AML-193 (cell line): ENCODE data around the gene SPATA9.
"Not testable (repeated sequence)": the region's sequence is repeated elsewhere in the genome, so short reads cannot be mapped to it uniquely, and the experiment has no call there.

Experiments used
- DNase-seq, 2 experiments: peaks; one replicate each; lab custom pipeline; 2025; lab: John Stamatoyannopoulos, UW

Gene SPATA9

DNA sequence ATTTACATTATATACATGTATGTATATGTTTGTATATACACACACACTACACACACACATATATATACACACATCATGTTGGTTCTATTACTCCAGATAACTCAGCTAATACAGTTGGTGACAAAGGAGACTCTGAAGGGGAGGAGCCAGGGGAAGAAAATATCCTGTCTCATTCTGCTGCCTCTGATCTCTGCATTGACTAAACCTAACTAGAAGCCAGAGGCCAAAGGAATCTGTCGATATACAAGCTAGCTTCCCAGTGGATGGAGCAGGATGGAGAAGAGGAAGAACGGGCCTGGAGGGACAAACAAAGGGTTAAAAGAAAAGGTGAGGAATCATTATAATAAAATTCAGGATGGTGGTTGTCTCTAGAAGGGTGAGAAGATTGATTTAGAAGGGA, 34.6 kb upstream of the SPATA9 start:
- DNase-seq = no peak

DNA sequence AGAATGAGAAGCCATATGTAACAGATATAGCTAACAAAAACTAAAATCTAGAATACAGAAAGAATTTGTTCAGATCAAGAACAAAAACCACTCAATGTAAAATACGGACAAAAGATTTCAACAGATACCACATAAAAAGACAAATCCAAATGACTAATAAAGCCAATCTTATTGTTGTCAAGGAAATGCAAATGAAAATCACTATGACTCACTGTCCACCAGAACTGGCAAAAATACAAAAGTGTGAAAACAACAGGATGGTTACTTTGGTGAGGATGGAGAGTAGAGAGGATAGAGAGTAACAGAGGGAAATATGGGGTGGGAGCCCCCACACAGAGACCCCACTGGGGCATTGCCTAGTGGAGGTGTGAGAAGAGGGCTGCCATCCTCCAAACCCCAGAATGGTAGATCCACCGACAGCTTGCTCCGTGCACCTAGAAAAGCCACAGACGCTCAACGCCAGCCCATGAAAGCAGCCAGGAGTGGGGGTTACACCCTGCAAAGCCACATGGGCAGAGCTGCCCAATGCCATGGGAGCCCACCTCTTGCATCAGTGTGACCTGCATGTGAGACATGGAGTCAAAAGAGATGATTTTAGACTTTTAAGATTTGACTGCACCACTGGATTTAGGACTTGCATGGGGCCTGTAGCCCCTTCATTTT, 33.1 kb upstream of the SPATA9 start:
- DNase-seq = no peak

DNA sequence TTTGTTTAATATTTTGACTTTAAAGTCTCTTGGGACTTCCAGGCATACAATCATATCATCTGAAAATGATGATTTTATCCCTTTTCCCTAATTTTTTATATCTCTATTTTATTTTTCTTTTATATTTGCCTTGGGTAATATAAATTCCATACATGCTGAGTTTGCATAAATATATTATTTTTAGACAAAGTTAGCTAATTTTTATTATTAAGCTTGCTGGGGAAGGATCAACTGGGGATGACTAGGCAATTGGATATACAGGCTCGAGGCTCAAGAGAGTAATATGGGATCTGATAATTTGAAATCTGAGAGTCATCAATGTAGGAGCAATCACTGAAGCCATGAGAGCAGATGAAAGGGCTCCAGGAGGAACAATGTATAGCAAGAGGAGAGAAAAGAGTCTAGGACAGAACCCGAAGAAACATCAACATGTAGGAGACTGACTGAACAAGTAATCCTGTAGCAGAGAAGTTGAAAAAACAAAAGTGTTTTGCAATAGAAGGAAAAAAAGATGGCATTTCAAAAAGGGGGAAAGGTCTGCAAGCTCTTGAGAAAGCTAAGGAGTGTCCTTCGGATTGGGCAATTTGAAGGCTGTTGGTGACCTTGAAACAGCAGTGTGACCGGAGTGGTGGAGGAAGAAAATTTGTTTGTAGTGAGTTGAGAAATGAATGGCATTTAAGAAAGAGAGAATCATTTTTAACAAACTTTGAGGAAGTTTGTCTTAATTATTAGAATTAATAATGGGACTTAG, 31.3 kb upstream of the SPATA9 start:
- peak; percentile 21 to 23 for DNase-seq

- DNase-seq = not testable (repeated sequence)
Observed at GRCh38 chr5:95713246-95713645, 30.5 kb upstream of the SPATA9 start.

GRCh38 chr5:95712347-95712958, 29.7 kb upstream of the SPATA9 start:
- no peak for DNase-seq

GRCh38 chr5:95711501-95712346, 28.9 kb upstream of the SPATA9 start:
- no peak for DNase-seq

- DNase-seq = not testable (repeated sequence)
Observed at GRCh38 chr5:95710651-95711500, 28.1 kb upstream of the SPATA9 start.

GRCh38 chr5:95709967-95710650, 27.3 kb upstream of the SPATA9 start:
- no peak for DNase-seq

DNA sequence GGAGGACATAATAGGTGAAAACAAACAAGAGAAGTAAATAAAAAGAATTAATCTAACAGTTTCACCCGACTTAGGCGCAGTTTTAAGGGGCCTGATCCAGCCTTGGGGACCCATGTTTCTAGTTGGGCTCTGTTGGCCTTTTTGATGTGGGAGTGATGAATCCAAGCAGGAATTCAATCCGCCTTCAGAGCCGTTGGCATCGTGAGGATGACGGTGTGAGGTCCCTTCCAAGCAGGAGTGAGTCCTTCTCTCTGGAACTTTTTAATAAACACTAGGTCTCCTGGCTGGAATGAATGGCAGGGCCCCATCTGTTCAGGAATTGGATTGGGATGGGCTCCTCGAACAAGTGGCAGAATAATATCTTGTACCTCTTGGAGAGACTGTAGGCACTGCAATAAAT, 26.1 kb upstream of the SPATA9 start:
- no peak for DNase-seq

- DNase-seq = not testable (repeated sequence)
Observed at GRCh38 chr5:95707534-95708188, 24.9 kb upstream of the SPATA9 start.

DNA sequence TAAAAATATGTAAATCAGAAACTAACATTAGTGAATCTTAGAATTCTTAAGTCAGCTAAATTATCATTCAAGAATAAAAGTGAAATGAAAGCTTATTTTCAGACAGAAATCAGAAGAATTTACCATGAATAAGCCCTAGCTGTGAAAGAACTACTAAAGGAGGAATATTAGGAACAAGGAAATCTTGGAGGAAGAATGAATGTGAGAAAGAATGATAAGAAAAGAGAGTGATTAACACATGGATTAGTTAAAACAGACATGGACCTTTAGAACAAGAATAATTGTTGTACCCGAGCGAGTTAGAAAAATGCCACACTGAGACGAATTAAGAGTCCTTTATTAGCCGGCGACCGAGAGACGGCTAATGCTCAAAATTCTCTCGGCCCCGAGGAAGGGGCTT, 24.3 kb upstream of the SPATA9 start:
- no peak for DNase-seq

DNA sequence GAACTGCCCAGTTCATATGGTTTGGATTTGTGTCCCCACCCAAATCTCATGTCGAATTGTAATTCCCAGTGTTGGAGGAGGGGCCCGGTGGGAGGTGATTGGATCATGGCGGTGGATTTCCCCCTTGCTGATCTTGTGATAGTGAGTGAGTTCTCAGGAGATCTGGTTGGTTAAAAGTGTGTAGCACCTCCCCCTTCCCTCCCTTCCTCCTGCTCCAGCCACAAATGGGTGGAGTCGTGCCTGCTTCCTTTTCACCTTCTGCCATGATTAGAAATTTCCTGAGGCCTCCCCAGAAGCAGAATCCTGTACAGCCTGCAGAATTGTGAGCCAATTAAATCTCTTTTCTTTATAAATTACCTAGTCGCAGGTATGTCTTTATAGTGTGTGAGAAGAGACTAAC, 23.4 kb upstream of the SPATA9 start:
- DNase-seq = not testable (repeated sequence)

GRCh38 chr5:95704150-95704549, 21.4 kb upstream of the SPATA9 start:
- DNase-seq = no peak

DNA sequence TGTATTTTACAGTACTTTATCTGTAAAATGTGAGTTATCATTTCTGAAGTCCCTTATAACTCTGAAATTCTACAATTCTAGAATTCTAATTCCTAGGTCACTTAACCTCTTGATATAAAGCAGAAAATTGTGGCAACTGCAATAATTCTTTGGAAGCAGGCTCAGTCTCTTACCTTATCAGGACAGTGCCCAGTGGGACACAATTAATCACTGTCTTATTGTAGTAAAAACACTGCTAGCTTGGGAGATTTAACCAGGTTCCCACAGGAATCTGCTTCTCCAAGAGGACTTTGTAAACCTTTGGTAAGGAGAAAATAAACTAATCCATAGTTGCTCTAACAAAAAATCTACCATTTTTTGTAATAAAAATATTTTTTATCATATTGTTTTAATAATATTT, 18.3 kb upstream of the SPATA9 start:
- DNase-seq = no peak

- DNase-seq = no peak
Observed at GRCh38 chr5:95699337-95699736, 16.5 kb upstream of the SPATA9 start.

- no peak for DNase-seq
Observed at GRCh38 chr5:95697781-95698681, 15.2 kb upstream of the SPATA9 start.

GRCh38 chr5:95690333-95690732, 7.5 kb upstream of the SPATA9 start:
- no peak for DNase-seq

DNA sequence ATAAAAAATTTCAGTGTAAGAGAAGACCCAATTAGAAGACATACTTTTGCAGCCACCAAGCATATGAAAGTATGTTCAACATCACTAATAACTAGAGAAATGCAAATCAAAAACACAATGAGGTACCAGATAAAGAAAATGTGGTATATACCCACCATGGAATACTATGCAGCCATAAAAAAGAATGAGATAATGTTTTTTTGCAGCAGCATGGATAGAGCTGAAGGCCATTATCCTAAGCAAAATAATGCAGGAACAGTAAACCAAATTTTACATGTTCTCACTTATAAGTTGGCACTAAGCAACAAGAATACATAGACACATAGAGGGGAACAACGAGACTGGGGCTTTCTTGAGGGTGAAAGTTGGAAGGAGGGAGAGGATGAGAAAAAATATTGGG, 6.9 kb upstream of the SPATA9 start:
- no peak for DNase-seq

GRCh38 chr5:95686651-95687050, 3.9 kb upstream of the SPATA9 start:
- no peak for DNase-seq
